Bone marrow (tissue), 2 donors: ENCODE results near the gene MED12L.

Experiments
- DNase-seq, 2 donors: peaks; one replicate each; lab custom pipeline; 2025; lab: John Stamatoyannopoulos, UW

Gene MED12L

GRCh38 chr3:151318991-151319390, 233.5 kb downstream of the MED12L start:
- no peak for DNase-seq

GRCh38 chr3:151319628-151320027, 234.2 kb downstream of the MED12L start:
- no peak for DNase-seq

GRCh38 chr3:151320131-151320530, 234.7 kb downstream of the MED12L start:
- DNase-seq: no peak

GRCh38 chr3:151321526-151321925, 236.1 kb downstream of the MED12L start:
- peak in 1 of 2 donors; percentile 37 for DNase-seq

- DNase-seq: no peak
Observed at GRCh38 chr3:151322511-151322910, 237.0 kb downstream of the MED12L start.

GRCh38 chr3:151327571-151328198, 242.2 kb downstream of the MED12L start:
- DNase-seq: peak in 1 of 2 donors; percentile 32

- DNase-seq: peak in 1 of 2 donors; percentile 48
Observed at GRCh38 chr3:151328298-151328995, 243.0 kb downstream of the MED12L start.

- DNase-seq: no peak
Observed at GRCh38 chr3:151329363-151329762, 243.9 kb downstream of the MED12L start, which contains the start of gene P2RY13. P2RY13 (minus strand) TSS chr3:151329549; CDS start chr3:151329528, 21 bp downstream.

GRCh38 chr3:151330379-151330778, 244.9 kb downstream of the MED12L start:
- DNase-seq: no peak

- no peak for DNase-seq
Observed at GRCh38 chr3:151330899-151331298, 245.4 kb downstream of the MED12L start.

- DNase-seq: no peak
Observed at GRCh38 chr3:151331696-151332095, 246.2 kb downstream of the MED12L start.

- peak in 1 of 2 donors; percentile 18 for DNase-seq
Observed at GRCh38 chr3:151345859-151346258, 260.4 kb downstream of the MED12L start.

GRCh38 chr3:151346292-151346691, 260.8 kb downstream of the MED12L start:
- DNase-seq: peak in 1 of 2 donors; percentile 31

- DNase-seq: peak in 1 of 2 donors; percentile 84
Observed at GRCh38 chr3:151347432-151347831, 262.0 kb downstream of the MED12L start.

GRCh38 chr3:151350656-151351055, 265.2 kb downstream of the MED12L start:
- no peak for DNase-seq

- DNase-seq: peak in 1 of 2 donors; percentile 62
Observed at GRCh38 chr3:151351219-151351618, 265.8 kb downstream of the MED12L start.

GRCh38 chr3:151351648-151352047, 266.2 kb downstream of the MED12L start:
- DNase-seq: no peak

GRCh38 chr3:151356794-151357462, 271.5 kb downstream of the MED12L start:
- DNase-seq: no peak

- no peak for DNase-seq
Observed at GRCh38 chr3:151357463-151357850, 272.0 kb downstream of the MED12L start.

GRCh38 chr3:151362751-151363174, 277.3 kb downstream of the MED12L start:
- no peak for DNase-seq

GRCh38 chr3:151366993-151367392, 281.5 kb downstream of the MED12L start:
- DNase-seq: no peak

GRCh38 chr3:151367448-151367847, 282.0 kb downstream of the MED12L start:
- DNase-seq: no peak

- DNase-seq: no peak
Observed at GRCh38 chr3:151371526-151371925, 286.1 kb downstream of the MED12L start.
